ENCODE results near the gene ZBTB7C.

DNA sequence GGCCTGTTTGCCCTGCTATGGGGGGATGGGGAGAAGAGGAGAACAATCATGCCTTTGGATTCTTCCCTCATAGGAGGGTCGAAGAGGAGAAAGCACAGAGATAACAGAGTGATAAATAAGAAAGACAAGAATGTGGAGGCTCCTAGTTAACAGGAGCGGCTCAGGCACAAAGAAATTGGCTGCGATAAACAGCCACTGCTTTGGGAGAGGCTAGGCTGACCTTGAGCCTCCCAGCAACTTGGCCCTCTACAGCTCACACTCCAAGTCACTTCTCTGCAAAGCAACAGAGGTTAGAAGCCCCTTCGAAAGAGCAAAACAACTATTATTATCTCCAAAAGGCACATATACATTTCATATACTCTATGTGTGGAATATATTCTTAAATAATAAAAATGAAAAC, 69.5 kb downstream of the ZBTB7C start:
- TF ChIP-seq MXI1 (IDR thresholded peaks at IDR 0.05; ENCODE audit: low read depth, low read length) (no peak), GABPA (IDR thresholded peaks at IDR 0.05; ENCODE audit: low read depth) (no peak), POLR2AphosphoS5 (IDR thresholded peaks at IDR 0.05; ENCODE audit: low read depth, low read length) (no peak)
- TF ChIP-seq, protein P1, sequence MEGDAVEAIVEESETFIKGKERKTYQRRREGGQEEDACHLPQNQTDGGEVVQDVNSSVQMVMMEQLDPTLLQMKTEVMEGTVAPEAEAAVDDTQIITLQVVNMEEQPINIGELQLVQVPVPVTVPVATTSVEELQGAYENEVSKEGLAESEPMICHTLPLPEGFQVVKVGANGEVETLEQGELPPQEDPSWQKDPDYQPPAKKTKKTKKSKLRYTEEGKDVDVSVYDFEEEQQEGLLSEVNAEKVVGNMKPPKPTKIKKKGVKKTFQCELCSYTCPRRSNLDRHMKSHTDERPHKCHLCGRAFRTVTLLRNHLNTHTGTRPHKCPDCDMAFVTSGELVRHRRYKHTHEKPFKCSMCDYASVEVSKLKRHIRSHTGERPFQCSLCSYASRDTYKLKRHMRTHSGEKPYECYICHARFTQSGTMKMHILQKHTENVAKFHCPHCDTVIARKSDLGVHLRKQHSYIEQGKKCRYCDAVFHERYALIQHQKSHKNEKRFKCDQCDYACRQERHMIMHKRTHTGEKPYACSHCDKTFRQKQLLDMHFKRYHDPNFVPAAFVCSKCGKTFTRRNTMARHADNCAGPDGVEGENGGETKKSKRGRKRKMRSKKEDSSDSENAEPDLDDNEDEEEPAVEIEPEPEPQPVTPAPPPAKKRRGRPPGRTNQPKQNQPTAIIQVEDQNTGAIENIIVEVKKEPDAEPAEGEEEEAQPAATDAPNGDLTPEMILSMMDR (IDR thresholded peaks at IDR 0.05) = no peak

Data from SK-N-SH (cell line).